Immature natural killer cell (primary cell): Measurements from ENCODE around the gene RAB4B. TPM values are rescaled to one million over a fixed set of nuclear protein-coding genes. Genes with fewer than 3 reads are reported as not detected.
"Not testable (repeated sequence)": the region's sequence is repeated elsewhere in the genome, so short reads cannot be mapped to it uniquely, and the experiment has no call there.

Experiments used
- DNase-seq, 3 donors: peaks; one replicate each; pipeline ENCODE4 v3.0.0; 2022; ENCODE audit warnings: mixed read lengths in 1 of 3
- H3K27ac Mint-ChIP-seq, 6 donors: one replicate each; pipeline ENCODE4 v1.8.0; 2020; ENCODE audit warnings: mixed read lengths in 6 of 6, mild to moderate bottlenecking in 5 of 6, inconsistent platforms in 4 of 6, moderate library complexity in 3 of 6
- H3K27me3 Mint-ChIP-seq, 3 donors: one replicate each; pipeline ENCODE4 v1.8.0; 2020 to 2021; ENCODE audit warnings: low read depth in 3 of 3, mild to moderate bottlenecking in 3 of 3, mixed read lengths in 3 of 3, moderate library complexity in 3 of 3, inconsistent platforms in 1 of 3
- H3K36me3 Mint-ChIP-seq, 3 donors: one replicate each; pipeline ENCODE4 v1.8.0; 2020; ENCODE audit warnings: mixed read lengths in 3 of 3, inconsistent platforms in 2 of 3, mild to moderate bottlenecking in 2 of 3
- H3K4me1 Mint-ChIP-seq, 2 donors: one replicate each; pipeline ENCODE4 v1.8.0; 2020; ENCODE audit warnings: inconsistent platforms in 2 of 2, mild to moderate bottlenecking in 2 of 2, mixed read lengths in 2 of 2, moderate library complexity in 1 of 2
- H3K4me3 Mint-ChIP-seq, 5 donors: one replicate each; pipeline ENCODE4 v1.8.0; 2020; ENCODE audit warnings: mild to moderate bottlenecking in 5 of 5, mixed read lengths in 5 of 5, inconsistent platforms in 3 of 5, moderate library complexity in 3 of 5
- H3K9me3 Mint-ChIP-seq, 6 donors: one replicate each; pipeline ENCODE4 v1.8.0; 2020; ENCODE audit warnings: mild to moderate bottlenecking in 6 of 6, mixed read lengths in 6 of 6, inconsistent platforms in 4 of 6, moderate library complexity in 3 of 6
- polyA plus RNA-seq, 3 donors: library from polyadenylated mRNA; unstranded; fragments of 300-500 nt; fragmentation: Illumina TruSeq; gene quantifications; one replicate each; pipeline ENCODE4 v1.2.3, GENCODE V29; 2021

RAB4B gene
- polyA plus RNA-seq, 3 donors from 2014 or later: 129 to 151 (median 150) TPM

DNA sequence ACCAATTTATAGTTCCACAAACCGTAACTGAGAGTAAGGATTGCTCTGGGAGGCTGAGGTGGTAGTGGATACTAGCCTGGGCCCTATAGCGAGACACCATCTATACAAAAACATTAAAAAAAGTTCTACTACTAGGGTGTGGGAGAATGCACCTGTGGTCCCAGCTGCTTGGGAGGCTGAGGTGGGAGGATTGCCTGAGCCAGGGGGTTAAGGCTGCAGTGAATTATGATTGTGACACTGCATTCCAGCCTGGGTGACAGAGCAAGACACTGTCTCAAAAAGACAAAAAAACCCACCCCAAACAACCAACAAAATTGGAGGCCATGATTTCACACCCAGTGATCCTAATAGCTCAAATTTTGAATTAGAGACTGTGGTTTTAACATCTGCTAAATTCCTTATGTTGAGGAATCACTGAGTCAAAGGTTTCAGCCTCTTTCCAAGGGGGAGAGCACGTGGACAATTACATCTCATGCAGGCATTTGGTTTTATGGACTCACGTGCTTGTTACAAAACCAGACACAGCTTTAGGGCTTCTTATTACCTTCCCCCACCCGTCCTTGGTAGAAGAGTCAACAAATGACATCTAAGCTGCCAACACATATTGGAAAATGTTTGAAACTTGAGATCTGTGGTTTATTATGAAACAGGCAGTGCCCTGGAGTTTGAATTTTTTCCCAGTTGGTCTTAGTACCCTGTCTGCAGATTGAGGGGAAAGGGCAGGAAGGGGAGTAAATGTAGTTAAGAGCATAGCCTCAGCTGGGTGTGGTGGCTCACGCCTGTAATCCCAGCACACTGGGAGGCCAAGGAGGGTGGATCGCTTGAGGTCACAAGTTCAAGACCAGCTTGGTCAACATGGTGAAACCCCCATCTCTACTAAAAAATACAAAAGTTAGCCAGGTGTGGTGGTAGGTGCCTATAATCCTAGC lies 53.7 kb downstream of the RAB4B start:
- DNase-seq: no peak
- H3K4me3 Mint-ChIP-seq: no peak overlapping the region
- H3K4me1 Mint-ChIP-seq: peaks cover 44 to 52% of the 10 kb centered on the region in 2 donors
- peaks cover 8 to 16% (median 11%) of the 10 kb centered on the region in 3 donors for H3K27me3 Mint-ChIP-seq
- H3K9me3 Mint-ChIP-seq: no peaks in the 10 kb centered on the region
- H3K36me3 Mint-ChIP-seq: peaks cover 0 to 8% (median 4%) of the 10 kb centered on the region in 3 donors
- H3K27ac Mint-ChIP-seq: peak overlapping the region; percentile 39 to 99 (median 86)

DNA sequence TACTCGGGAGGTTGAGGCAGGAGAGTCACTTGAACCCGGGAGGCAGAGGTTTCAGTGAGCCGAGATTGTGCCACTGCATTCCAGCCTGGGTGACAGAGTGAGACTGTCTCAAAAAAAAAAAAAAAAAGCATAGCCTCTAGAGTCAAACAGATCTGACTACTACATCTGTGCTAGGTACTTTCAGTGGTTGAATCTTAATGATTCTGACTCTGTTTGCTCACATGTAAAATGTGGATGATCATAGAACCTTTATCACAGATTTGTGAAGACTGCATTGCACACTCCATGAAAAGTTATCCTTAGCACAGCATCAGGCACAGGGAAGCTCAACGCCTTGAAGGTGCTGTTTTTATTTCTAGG lies 54.4 kb downstream of the RAB4B start:
- Mint-ChIP-seq H3K4me1 (peaks cover 37 to 46% of the 10 kb centered on the region in 2 donors), H3K27ac (peak overlapping the region; percentile 29 to 99 (median 88))
- H3K9me3 Mint-ChIP-seq, H3K27me3 Mint-ChIP-seq, H3K36me3 Mint-ChIP-seq, DNase-seq, H3K4me3 Mint-ChIP-seq: not testable (repeated sequence)

DNA sequence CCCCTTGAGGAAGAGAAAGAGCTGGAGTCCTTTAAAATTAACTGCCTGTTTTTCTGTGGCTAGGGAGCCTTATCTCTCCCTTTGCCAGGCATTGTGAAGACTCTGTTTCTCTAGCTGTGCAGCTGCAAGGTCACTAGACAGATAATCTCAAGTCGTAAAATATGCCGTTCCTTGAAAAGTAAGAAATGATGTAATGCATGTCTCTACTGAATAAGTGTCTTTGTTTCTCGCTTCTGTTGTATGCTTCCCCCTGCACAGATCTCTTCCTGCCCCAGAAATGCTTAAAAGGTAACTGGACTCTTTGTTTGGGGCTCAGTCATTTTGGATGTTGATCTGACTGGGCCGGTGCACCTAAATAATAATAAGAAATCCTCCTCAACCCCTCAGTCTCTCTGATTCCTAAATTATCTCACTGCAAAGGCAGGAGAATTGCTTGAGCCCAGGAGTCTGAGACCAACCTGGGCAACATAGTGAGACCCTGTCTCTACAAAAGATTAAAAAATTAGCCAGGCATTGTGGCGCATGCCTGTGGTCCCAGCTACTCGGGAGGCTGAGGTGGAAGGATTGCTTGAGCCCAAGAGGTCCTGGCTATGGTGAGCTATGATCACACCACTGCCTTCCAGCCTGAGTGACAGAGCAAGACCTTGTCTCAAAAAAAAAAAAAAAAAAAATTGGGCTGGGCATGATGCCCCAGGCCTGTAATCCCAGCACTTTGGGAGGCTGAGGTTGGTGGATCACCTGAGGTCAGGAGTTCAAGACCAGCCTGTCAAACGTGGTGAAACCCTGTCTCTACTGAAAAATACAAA lies 55.9 kb downstream of the RAB4B start:
- Mint-ChIP-seq H3K27ac (peak overlapping the region; percentile 74 to 98 (median 88)), H3K4me1 (peaks cover 23 to 33% of the 10 kb centered on the region in 2 donors), H3K4me3 (peak overlapping the region in 4 of 5 donors; percentile 14 to 61 (median 55))
- not testable (repeated sequence) for DNase-seq, H3K9me3 Mint-ChIP-seq, H3K36me3 Mint-ChIP-seq, H3K27me3 Mint-ChIP-seq

DNA sequence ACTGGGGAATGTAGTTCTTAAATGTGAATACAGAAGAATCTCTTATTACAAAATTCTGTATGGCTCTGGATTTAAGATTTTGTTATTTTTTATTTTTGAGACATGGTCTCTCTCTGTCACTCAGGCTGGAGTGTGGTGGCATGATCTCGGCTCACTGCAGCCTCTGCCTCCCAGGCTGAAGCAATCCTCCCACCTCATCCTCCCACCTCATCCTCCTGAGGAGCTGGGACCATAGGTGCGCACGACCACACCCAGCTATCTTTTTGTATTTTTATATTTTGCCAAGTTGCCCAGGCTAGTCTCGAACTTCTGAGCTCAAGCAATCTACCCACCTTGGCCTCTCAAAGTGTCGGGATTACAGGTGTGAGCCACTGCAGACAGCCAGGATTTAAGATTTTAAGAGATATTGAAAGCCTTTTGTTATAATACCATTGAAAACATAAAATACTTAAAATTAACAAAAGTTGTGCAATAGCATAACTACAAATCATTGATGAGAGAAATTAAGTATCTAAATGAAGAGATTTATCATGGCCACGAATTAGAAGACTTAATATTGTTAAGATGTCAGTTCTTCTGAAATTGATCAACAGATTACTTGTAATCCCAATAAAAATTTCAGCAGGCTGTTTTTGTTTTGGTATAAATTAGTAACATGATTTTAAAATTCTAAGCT lies 58.8 kb downstream of the RAB4B start:
- DNase-seq: no peak
- no peak overlapping the region for H3K27ac Mint-ChIP-seq
- peaks cover 0 to 4% (median 0%) of the 10 kb centered on the region in 3 donors for H3K36me3 Mint-ChIP-seq
- no peak overlapping the region for H3K4me3 Mint-ChIP-seq
- peaks cover 0 to 1% (median 0%) of the 10 kb centered on the region in 3 donors for H3K27me3 Mint-ChIP-seq
- H3K4me1 Mint-ChIP-seq: peaks cover 17 to 22% of the 10 kb centered on the region in 2 donors
- H3K9me3 Mint-ChIP-seq: no peaks in the 10 kb centered on the region

DNA sequence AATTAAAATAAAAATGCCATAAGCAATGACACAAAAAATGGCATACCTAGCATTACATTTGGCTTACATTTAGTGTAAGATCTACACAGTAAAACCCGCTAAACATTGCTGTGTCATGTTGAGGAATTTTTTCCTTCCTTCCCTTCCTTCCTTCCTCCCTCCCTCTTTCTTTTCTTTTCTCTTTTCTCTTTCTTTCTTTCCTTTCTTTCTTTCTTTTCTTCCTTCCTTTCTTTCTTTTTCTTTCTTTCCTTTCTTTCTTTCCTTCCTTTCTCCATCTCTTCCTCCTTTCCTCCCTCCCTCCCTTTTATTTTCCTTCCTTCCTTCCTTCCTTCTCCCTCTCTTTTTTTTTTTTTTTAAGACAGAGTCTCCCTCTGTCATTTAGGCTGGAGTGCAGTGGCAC lies 60.4 kb downstream of the RAB4B start:
- H3K27ac Mint-ChIP-seq: peak overlapping the region in 1 of 6 donors; percentile 36
- H3K4me1 Mint-ChIP-seq: peaks cover 11 to 13% of the 10 kb centered on the region in 2 donors
- not testable (repeated sequence) for H3K4me3 Mint-ChIP-seq, H3K36me3 Mint-ChIP-seq, H3K9me3 Mint-ChIP-seq, H3K27me3 Mint-ChIP-seq, DNase-seq

DNA sequence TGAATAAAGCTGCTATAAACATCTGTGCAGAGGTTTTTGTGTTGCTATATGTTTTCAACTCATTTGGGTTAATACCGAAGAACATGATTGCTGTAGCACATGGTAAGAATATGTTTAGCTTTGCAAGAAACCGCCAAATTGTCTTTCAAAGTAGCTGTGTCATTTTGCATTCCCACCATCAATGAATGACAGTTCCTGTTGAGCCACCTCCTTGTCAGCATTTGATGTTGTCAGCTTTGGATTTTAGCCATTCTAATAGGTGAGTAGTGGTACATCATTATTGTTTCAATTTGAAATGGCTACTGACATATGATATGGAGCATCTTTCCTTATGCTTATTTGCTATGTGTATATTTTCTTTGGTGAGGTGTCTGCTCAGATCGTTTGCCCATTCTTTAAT lies 64.0 kb downstream of the RAB4B start:
- not testable (repeated sequence) for DNase-seq, H3K36me3 Mint-ChIP-seq, H3K4me3 Mint-ChIP-seq, H3K9me3 Mint-ChIP-seq
- Mint-ChIP-seq H3K27me3 (peaks cover 2 to 13% (median 2%) of the 10 kb centered on the region in 3 donors), H3K27ac (peak overlapping the region in 3 of 6 donors; percentile 66 to 77 (median 74)), H3K4me1 (peaks cover 17 to 29% of the 10 kb centered on the region in 2 donors)

DNA sequence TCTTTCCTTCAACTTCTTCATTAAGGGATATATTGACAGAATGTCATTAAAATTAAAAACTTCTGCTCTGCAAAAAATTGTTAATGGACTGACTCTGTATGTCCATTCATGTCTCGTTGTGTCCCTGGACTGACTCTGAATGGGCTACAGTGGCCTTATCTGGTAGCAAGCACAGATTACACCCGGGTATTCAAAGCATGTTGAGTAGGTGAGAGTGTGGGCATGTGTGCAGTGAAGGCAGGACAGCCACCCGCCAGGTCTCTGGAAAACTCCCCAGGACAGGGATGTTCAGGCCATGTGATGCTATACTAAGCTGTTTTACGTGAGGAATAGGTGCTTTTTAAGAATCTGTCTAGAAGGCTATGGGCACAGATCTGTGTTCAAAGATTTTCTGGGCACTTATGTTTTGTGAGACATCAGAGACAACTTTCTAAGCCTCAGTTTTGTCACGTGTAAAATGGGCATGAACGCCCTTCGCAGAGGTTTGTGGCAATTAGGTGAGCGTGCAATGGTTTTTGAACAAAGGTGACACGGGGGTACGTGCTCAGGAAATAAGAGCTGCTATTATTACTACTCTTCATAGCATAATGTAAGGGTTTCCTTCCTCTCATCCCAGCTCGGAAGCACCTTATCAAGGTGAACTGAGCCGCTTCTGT lies 65.1 kb downstream of the RAB4B start:
- not testable (repeated sequence) for DNase-seq, H3K36me3 Mint-ChIP-seq, H3K9me3 Mint-ChIP-seq
- Mint-ChIP-seq H3K27me3 (peaks cover 5 to 22% (median 12%) of the 10 kb centered on the region in 3 donors), H3K27ac (peak overlapping the region; percentile 78 to 99 (median 94)), H3K4me3 (peak overlapping the region; percentile 55 to 92 (median 77)), H3K4me1 (peaks cover 24 to 36% of the 10 kb centered on the region in 2 donors)

DNA sequence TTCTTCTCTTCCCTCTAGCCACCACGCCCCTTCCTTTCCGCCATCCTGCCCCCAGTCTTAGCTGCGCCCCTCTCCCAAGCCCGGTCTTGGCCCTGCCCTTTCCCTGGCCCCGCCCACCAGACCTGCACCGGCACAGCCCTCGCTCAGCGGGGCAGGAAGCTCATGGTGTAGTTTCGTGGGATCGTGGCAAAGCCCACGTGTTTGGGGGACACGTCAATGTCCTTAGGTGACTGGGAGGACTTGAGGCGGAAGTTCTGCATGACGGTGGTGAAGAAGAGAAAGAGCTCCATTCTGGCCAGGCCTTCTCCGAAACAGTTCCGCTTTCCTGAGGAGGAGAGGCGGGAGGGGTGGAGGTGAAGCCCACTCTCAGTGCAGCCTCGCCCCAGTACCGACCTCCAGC lies 65.6 kb downstream of the RAB4B start:
- Mint-ChIP-seq H3K27me3 (peaks cover 8 to 26% (median 15%) of the 10 kb centered on the region in 3 donors), H3K4me3 (peak overlapping the region; percentile 61 to 92 (median 77)), H3K4me1 (peaks cover 25 to 40% of the 10 kb centered on the region in 2 donors), H3K27ac (peak overlapping the region; percentile 78 to 99 (median 94))
- peak; percentile 78 to 83 (median 80) for DNase-seq
- H3K36me3 Mint-ChIP-seq, H3K9me3 Mint-ChIP-seq: not testable (repeated sequence)

Other genes with a start within 250 kb of the RAB4B start
- gene SHKBP1, start 201.4 kb upstream of the RAB4B start, polyA plus RNA-seq: 100 to 1,000 TPM; 115 to 186 (median 156) TPM
- 10 to 100 TPM in 2 of 3 donors, 1 to 10 TPM in 1; 8.9 to 21.5 (median 18.8) TPM for gene LTBP4, start 176.9 kb upstream of the RAB4B start, polyA plus RNA-seq
- gene NUMBL, start 87.6 kb upstream of the RAB4B start, polyA plus RNA-seq: 1 to 10 TPM in 2 of 3 donors, not detected in 1; 1.3 to 1.7 TPM
- gene COQ8B, start 61.4 kb upstream of the RAB4B start, polyA plus RNA-seq: 10 to 100 TPM; 18.3 to 23.5 (median 20.8) TPM
- gene ITPKC, start 61.1 kb upstream of the RAB4B start, polyA plus RNA-seq: 1 to 10 TPM; 3.8 to 8.1 (median 4.5) TPM
- 1 to 10 TPM in 2 of 3 donors, not detected in 1; 3.1 to 6.2 TPM for gene ACTMAP, start 27.8 kb upstream of the RAB4B start, polyA plus RNA-seq
- 10 to 100 TPM; 28.9 to 78.7 (median 39.2) TPM for gene SNRPA, start 27.0 kb upstream of the RAB4B start, polyA plus RNA-seq
- gene MIA, start 2.7 kb upstream of the RAB4B start, polyA plus RNA-seq: not detected
- gene EGLN2, start 20.9 kb downstream of the RAB4B start, polyA plus RNA-seq: 100 to 1,000 TPM in 2 of 3 donors, 10 to 100 TPM in 1; 88.4 to 124 (median 101) TPM
- under 1 TPM in 1 of 3 donors, not detected in 2; 0.48 TPM for gene CYP2A6, start 72.2 kb downstream of the RAB4B start, polyA plus RNA-seq
- not detected for gene CYP2A7, start 104.0 kb downstream of the RAB4B start, polyA plus RNA-seq
- gene CYP2B6, start 213.0 kb downstream of the RAB4B start, polyA plus RNA-seq: not detected